H1 (cell line): ENCODE measurements around the gene TPBGL. TPM values are rescaled to one million over a fixed set of nuclear protein-coding genes. Genes with fewer than 3 reads are reported as not detected.

Experiments
- CTCF ChIA-PET: fragments of 300-600 bp; sonication (Branson Sonifier 250); formaldehyde crosslinking; loops from one replicate; lab custom pipeline; 2021; ENCODE audit not compliant: partially characterized antibody; lab: Charles Lee
- POLR2A ChIA-PET: fragments of 300-600 bp; sonication (Branson Sonifier 250); formaldehyde crosslinking; loops from one replicate; lab custom pipeline; 2021; ENCODE audit warnings: inconsistent platforms; ENCODE audit not compliant: partially characterized antibody; lab: Charles Lee
- DNase-seq, 2 experiments: peaks; one replicate each; pipeline versions ENCODE4 v3.0.0 to v3.0.0-alpha.2; 2010 to 2022; ENCODE audit warnings: low spot score in 2 of 2, low read depth in 1 of 2, mixed read lengths in 1 of 2
- FAIRE-seq: peaks from 2 replicates; lab custom pipeline; 2011; peaks lifted over from hg19 to GRCh38; lab: Jason Lieb, UNC
- H2AFZ ChIP-seq: 2 replicates; pipeline ENCODE4 v1.8.1; 2012; ENCODE audit warnings: low read length, inconsistent platforms
- H2AK5ac ChIP-seq: 2 replicates; pipeline ENCODE4 v1.6.1; 2013; ENCODE audit warnings: low read depth, low read length
- H2BK120ac ChIP-seq: replicated peaks from 2 replicates; pipeline ENCODE3; 2013; ENCODE audit warnings: low read depth, low read length, inconsistent platforms
- H2BK12ac ChIP-seq: 2 replicates; pipeline ENCODE4 v1.6.1; 2013; ENCODE audit warnings: low read depth, low read length
- H2BK15ac ChIP-seq: 2 replicates; pipeline ENCODE4 v1.6.1; 2013; ENCODE audit warnings: low read length
- H2BK20ac ChIP-seq: 2 replicates; pipeline ENCODE4 v1.6.1; 2013; ENCODE audit warnings: low read length
- H2BK5ac ChIP-seq: 2 replicates; pipeline ENCODE4 v1.6.1; 2013; ENCODE audit warnings: low read depth, low read length
- H3K14ac ChIP-seq: 2 replicates; pipeline ENCODE4 v1.6.1; 2013; ENCODE audit warnings: inconsistent platforms; ENCODE audit not compliant: insufficient read length
- H3K18ac ChIP-seq: 2 replicates; pipeline ENCODE4 v1.6.1; 2013; ENCODE audit warnings: low read length; ENCODE audit errors: extremely low read depth
- H3K23ac ChIP-seq: 2 replicates; pipeline ENCODE4 v1.6.1; 2013; ENCODE audit warnings: inconsistent platforms; ENCODE audit not compliant: insufficient read length
- H3K23me2 ChIP-seq: 2 replicates; pipeline ENCODE4 v1.6.1; 2013; ENCODE audit warnings: low read depth, low read length
- H3K27ac ChIP-seq: 2 replicates; pipeline ENCODE4 v1.6.1; 2011; ENCODE audit warnings: low read depth, low read length, inconsistent platforms
- H3K27me3 ChIP-seq, 4 experiments: replicated peaks in 1 of 4; 1 replicate in 1 of 4; 2 replicates in 3 of 4; pipeline versions ENCODE4 v1.6.1 to v1.8.1; 2011 to 2013; ENCODE audit warnings: low read length in 3 of 4, mild to moderate bottlenecking in 3 of 4, inconsistent platforms in 2 of 4, mixed read lengths in 2 of 4, moderate library complexity in 1 of 4; ENCODE audit not compliant: control insufficient read depth in 3 of 4, insufficient read depth in 3 of 4; ENCODE audit errors: extremely low read depth in 1 of 4
- H3K36me3 ChIP-seq, 4 experiments: 2 replicates each; pipeline versions ENCODE4 v1.6.1 to v1.8.1; 2011 to 2013; ENCODE audit warnings: mild to moderate bottlenecking in 4 of 4, low read length in 3 of 4, moderate library complexity in 2 of 4, control low read depth in 1 of 4, inconsistent platforms in 1 of 4; ENCODE audit not compliant: insufficient read depth in 4 of 4, control insufficient read depth in 2 of 4
- H3K4ac ChIP-seq: replicated peaks from 2 replicates; pipeline ENCODE3; 2013; ENCODE audit warnings: low read length, low read depth, mixed read lengths, inconsistent platforms; ENCODE audit not compliant: insufficient read length
- H3K4me1 ChIP-seq, 4 experiments: replicated peaks in 1 of 4; 1 replicate in 1 of 4; 2 replicates in 3 of 4; pipeline versions ENCODE4 v1.6.1 to v1.8.1; 2011 to 2013; ENCODE audit warnings: low read length in 3 of 4, inconsistent platforms in 2 of 4, mixed read lengths in 1 of 4; ENCODE audit not compliant: insufficient read depth in 4 of 4, control insufficient read depth in 3 of 4
- H3K4me2 ChIP-seq, 2 experiments: 2 replicates each; pipeline versions ENCODE4 v1.6.1 to v1.8.1; 2011 to 2013; ENCODE audit warnings: low read depth in 2 of 2, low read length in 2 of 2, control low read depth in 1 of 2, inconsistent platforms in 1 of 2, mild to moderate bottlenecking in 1 of 2; ENCODE audit not compliant: insufficient read depth in 1 of 2
- H3K4me3 ChIP-seq, 4 experiments: fragments of 200-600, 300-600 bp in 1 of 4; sonication (generic), shearing (Covaris generic), sonication (Bioruptor Twin) in 1 of 4; 2 replicates each; pipeline versions ENCODE4 v1.5.1 to v1.8.1; 2011 to 2016; ENCODE audit warnings: low read length in 4 of 4, low read depth in 3 of 4, control low read depth in 2 of 4, inconsistent platforms in 2 of 4, mild to moderate bottlenecking in 2 of 4, mixed read lengths in 1 of 4, moderate library complexity in 1 of 4; ENCODE audit not compliant: insufficient read depth in 2 of 4; ENCODE audit errors: extremely low read depth in 1 of 4
- H3K56ac ChIP-seq: replicated peaks from 2 replicates; pipeline ENCODE3; 2013; ENCODE audit warnings: low read depth, mild to moderate bottlenecking, mixed read lengths, low read length, inconsistent platforms; ENCODE audit not compliant: insufficient read length
- H3K79me1 ChIP-seq: 2 replicates; pipeline ENCODE4 v1.6.1; 2013; ENCODE audit warnings: low read depth, low read length, control low read depth
- H3K79me2 ChIP-seq, 2 experiments: 2 replicates each; pipeline versions ENCODE4 v1.6.1 to v1.8.1; 2012 to 2013; ENCODE audit warnings: low read length in 2 of 2, mild to moderate bottlenecking in 2 of 2, inconsistent platforms in 1 of 2; ENCODE audit not compliant: insufficient read depth in 2 of 2, control insufficient read depth in 1 of 2
- H3K9ac ChIP-seq, 4 experiments: replicated peaks in 1 of 4; 1 replicate in 1 of 4; 2 replicates in 3 of 4; pipeline versions ENCODE4 v1.6.1 to v1.8.1; 2011 to 2013; ENCODE audit warnings: low read depth in 3 of 4, low read length in 3 of 4, control low read depth in 2 of 4, mild to moderate bottlenecking in 2 of 4, moderate library complexity in 2 of 4, inconsistent platforms in 1 of 4; ENCODE audit errors: extremely low read depth in 1 of 4
- H3K9me3 ChIP-seq, 2 experiments: 2 replicates each; pipeline versions ENCODE4 v1.6.1 to v1.8.1; 2012 to 2013; ENCODE audit warnings: mild to moderate bottlenecking in 2 of 2, moderate library complexity in 2 of 2, control low read depth in 1 of 2, inconsistent platforms in 1 of 2, low read depth in 1 of 2, low read length in 1 of 2, mixed read lengths in 1 of 2; ENCODE audit not compliant: insufficient read depth in 2 of 2
- H4K20me1 ChIP-seq, 2 experiments: replicated peaks in 1 of 2; 2 replicates each; pipeline versions ENCODE3 to v1.8.1; 2011 to 2013; ENCODE audit warnings: inconsistent platforms in 2 of 2, low read length in 2 of 2, mild to moderate bottlenecking in 1 of 2; ENCODE audit not compliant: insufficient read depth in 2 of 2, control insufficient read depth in 1 of 2
- H4K5ac ChIP-seq: 2 replicates; pipeline ENCODE4 v1.6.1; 2013; ENCODE audit warnings: low read length, low read depth, mixed read lengths, inconsistent platforms; ENCODE audit not compliant: insufficient read length
- H4K8ac ChIP-seq: 2 replicates; pipeline ENCODE4 v1.8.0; 2013; ENCODE audit warnings: mild to moderate bottlenecking, moderate library complexity, low read length, inconsistent platforms; ENCODE audit not compliant: insufficient read depth; ENCODE audit errors: extremely low read depth
- H4K91ac ChIP-seq: replicated peaks from 2 replicates; pipeline ENCODE3; 2013; ENCODE audit warnings: low read length, mixed read lengths, inconsistent platforms; ENCODE audit not compliant: insufficient read length
- ASH2L ChIP-seq: fragments of 200-600, 300-600 bp; sonication (generic); IDR thresholded peaks from one replicate; pipeline ENCODE4 v1.7.1; 2017; ENCODE audit warnings: low read length
- BRCA1 ChIP-seq: IDR thresholded peaks from 2 replicates; pipeline ENCODE4 v1.6.1; 2012; ENCODE audit warnings: low read depth, low read length, improper control_type of control experiment
- CBX5 ChIP-seq: fragments of 300-800, 300-1000 bp; sonication (generic); IDR thresholded peaks from 2 replicates; pipeline ENCODE4 v1.7.1; 2016; ENCODE audit warnings: antibody characterized with exemption, low read length, low read depth
- CBX8 ChIP-seq: fragments of 300-800, 300-1000 bp; sonication (generic); IDR thresholded peaks from 2 replicates; pipeline ENCODE4 v1.7.1; 2016; ENCODE audit warnings: low read depth, low read length, borderline replicate concordance
- EGR1 ChIP-seq: IDR thresholded peaks from 2 replicates; pipeline ENCODE4 v1.6.1; 2011; ENCODE audit warnings: low read depth, low read length, borderline replicate concordance
- EZH2 ChIP-seq: fragments of 200-600 bp; sonication (generic); IDR thresholded peaks from 2 replicates; pipeline ENCODE4 v1.7.1; 2012; ENCODE audit warnings: low read depth, mild to moderate bottlenecking, moderate library complexity, low read length, inconsistent platforms; ENCODE audit not compliant: severe bottlenecking
- KDM4A ChIP-seq: IDR thresholded peaks from one replicate; pipeline ENCODE4 v1.7.1; 2012; ENCODE audit warnings: low read depth, mild to moderate bottlenecking, moderate library complexity, low read length, inconsistent platforms; ENCODE audit not compliant: severe bottlenecking
- RNF2 ChIP-seq: fragments of 200-900, 300-1000 bp; sonication (generic); IDR thresholded peaks from 2 replicates; pipeline ENCODE4 v1.7.1; 2016; ENCODE audit warnings: borderline replicate concordance, low read depth, mild to moderate bottlenecking, antibody characterized with exemption, low read length; ENCODE audit not compliant: poor library complexity, severe bottlenecking; ENCODE audit errors: missing control alignments
- SP2 ChIP-seq: IDR thresholded peaks from 2 replicates; pipeline ENCODE4 v1.6.1; 2012; ENCODE audit warnings: mild to moderate bottlenecking, low read length, inconsistent platforms
- SP4 ChIP-seq: IDR thresholded peaks from 2 replicates; pipeline ENCODE4 v1.6.1; 2012; ENCODE audit warnings: low read length, inconsistent platforms
- TAF1 ChIP-seq: IDR thresholded peaks from 2 replicates; pipeline ENCODE4 v1.6.1; 2011; ENCODE audit warnings: mild to moderate bottlenecking, low read depth, low read length
- ZNF274 ChIP-seq: IDR thresholded peaks from 2 replicates; pipeline ENCODE4 v1.7.0; 2012; ENCODE audit warnings: low read length, borderline replicate concordance; ENCODE audit errors: extremely low read depth
- WGBS, 2 experiments: shearing (Covaris generic) in 1 of 2; methylation state at CpG; one replicate each; pipeline versions ENCODE4 v1.1.6 to v1.1.7; 2013 to 2015; ENCODE audit warnings: low lambda C conversion rate in 2 of 2, mixed read lengths in 2 of 2, inconsistent platforms in 1 of 2, low coverage in 1 of 2, missing lambda C conversion rate in 1 of 2; ENCODE audit not compliant: insufficient replicate concordance in 2 of 2, insufficient coverage in 1 of 2, insufficient read length in 1 of 2; ENCODE audit errors: extremely low coverage in 1 of 2, missing lambda C conversion rate in 1 of 2; 5-methylcytosine and 5-hydroxymethylcytosine counted together
- polyA plus RNA-seq, 7 experiments: library from polyadenylated mRNA; depleted of rRNA in 3 of 7; stranded (reverse) in 5 of 7; unstranded in 2 of 7; fragments of >200 nt in 5 of 7; fragments of 200-250 nt in 2 of 7; gene quantifications; 1 replicate in 5 of 7; 2 replicates in 1 of 7; 4 replicates in 1 of 7; pipeline versions ENCODE4 v1.2.1 to v1.2.3, GENCODE V29; 2011 to 2013; ENCODE audit warnings: missing spikeins in 2 of 7, mixed read lengths in 2 of 7
- total RNA-seq: library from RNA; stranded (reverse); fragmentation: NEBNext Ultra II Directional; extraction: Animal tissue kit (Norgen Biotek cat#: 25700); gene quantifications from 2 replicates; pipeline ENCODE4 v1.2.1, GENCODE V29; 2021
- TF ChIP-seq, protein P1 (sequence below): IDR thresholded peaks from 2 replicates; pipeline ENCODE4 v1.6.1; 2011; ENCODE audit warnings: low read depth, mild to moderate bottlenecking, low read length; ENCODE audit not compliant: insufficient read depth

TPBGL gene
- total and polyA plus RNA-seq, 2 of the 8 experiments (the other 6 are each of a cell fraction or from before 2014, with no cell fraction given): 0.26 to 0.37 TPM

- H2BK15ac ChIP-seq: no peak overlapping the region
- no peak overlapping the region for H2BK120ac ChIP-seq
- H4K5ac ChIP-seq: no peak overlapping the region
- H3K18ac ChIP-seq: no peak overlapping the region
- H2BK5ac ChIP-seq: no peak overlapping the region
- no peak for DNase-seq
- H3K79me1 ChIP-seq: no peaks in the 10 kb centered on the region
- H4K91ac ChIP-seq: no peak overlapping the region
- no peak overlapping the region for H3K56ac ChIP-seq
- no peaks in the 10 kb centered on the region for H3K23me2 ChIP-seq
- WGBS, 2 experiments: 88% methylated on average over 6 of the region's 6 CpGs; no CpG with 5 or more reads in 1 of the 2 experiments
- no peaks in the 10 kb centered on the region for H3K27me3 ChIP-seq
- H3K4me2 ChIP-seq: no peak overlapping the region
- no peak overlapping the region for H2AFZ ChIP-seq
- H3K36me3 ChIP-seq: no peaks in the 10 kb centered on the region
- no peaks in the 10 kb centered on the region for H3K4me1 ChIP-seq
- no peak overlapping the region for H3K23ac ChIP-seq
- peak overlapping the region; percentile 76 for H4K8ac ChIP-seq
- no peak overlapping the region for H3K14ac ChIP-seq
- no peaks in the 10 kb centered on the region for H3K79me2 ChIP-seq
- no peak overlapping the region for H3K9ac ChIP-seq
- ChIA-PET POLR2A (interaction anchor here (0.8 kb wide), 1 partner anchor 109 kb away, joined by 3 read pairs; no protein-coding TSS in a partner anchor), CTCF (interaction anchor here (2.0 to 6.5 kb wide), 3 partner anchors 11 to 16 kb away, joined by 4 to 62 read pairs (median 7); no protein-coding TSS in a partner anchor)
- FAIRE-seq: no peak
- H2AK5ac ChIP-seq: no peak overlapping the region
- H2BK12ac ChIP-seq: no peak overlapping the region
- no peak overlapping the region for H3K4me3 ChIP-seq
- H2BK20ac ChIP-seq: no peak overlapping the region
- TF ChIP-seq KDM4A: no peak
- no peak for TF ChIP-seq CBX8
- no peak for TF ChIP-seq TAF1
- TF ChIP-seq ASH2L: no peak
- no peak for TF ChIP-seq RNF2
- no peak for TF ChIP-seq EGR1
- TF ChIP-seq, protein P1, sequence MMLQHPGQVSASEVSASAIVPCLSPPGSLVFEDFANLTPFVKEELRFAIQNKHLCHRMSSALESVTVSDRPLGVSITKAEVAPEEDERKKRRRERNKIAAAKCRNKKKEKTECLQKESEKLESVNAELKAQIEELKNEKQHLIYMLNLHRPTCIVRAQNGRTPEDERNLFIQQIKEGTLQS: no peak
- no peak for TF ChIP-seq EZH2
- TF ChIP-seq SP2: no peak
- no peak for TF ChIP-seq BRCA1
- no peak for TF ChIP-seq CBX5
- no peak for TF ChIP-seq ZNF274
- TF ChIP-seq SP4: no peak
- no peak overlapping the region for H3K4ac ChIP-seq
- H3K9me3 ChIP-seq: no peaks in the 10 kb centered on the region
- H3K27ac ChIP-seq: no peak overlapping the region
- peaks cover 0 to 2% of the 10 kb centered on the region in 2 experiments for H4K20me1 ChIP-seq
Observed at GRCh38 chr11:75291741-75292140, 51.2 kb downstream of the TPBGL start.
